T47D (cell line): Measurements from ENCODE around the gene PCED1B.

Experiments used
- DNase-seq, 2 experiments: peaks; one replicate each; pipeline versions ENCODE4 v3.0.0 to v3.0.0-alpha.2; 2011 to 2012; ENCODE audit warnings: low read depth in 1 of 2, low spot score in 1 of 2
- JUND ChIP-seq: IDR thresholded peaks from 2 replicates; pipeline ENCODE4 v1.6.1; 2012; ENCODE audit warnings: low read depth
- in situ Hi-C: cut with HindIII; loops from 2 replicates; pipeline ENCODE4 v1.10.0; 2016; ENCODE audit warnings: low sequenced_read_pairs, low pct_unique_long_range_greater_than_20kb

PCED1B gene

GRCh38 chr12:47121146-47121545 is 41.7 kb downstream of the PCED1B start:
- no peak for DNase-seq
- in situ Hi-C loops = no loop called here
- no peak for TF ChIP-seq JUND

DNA sequence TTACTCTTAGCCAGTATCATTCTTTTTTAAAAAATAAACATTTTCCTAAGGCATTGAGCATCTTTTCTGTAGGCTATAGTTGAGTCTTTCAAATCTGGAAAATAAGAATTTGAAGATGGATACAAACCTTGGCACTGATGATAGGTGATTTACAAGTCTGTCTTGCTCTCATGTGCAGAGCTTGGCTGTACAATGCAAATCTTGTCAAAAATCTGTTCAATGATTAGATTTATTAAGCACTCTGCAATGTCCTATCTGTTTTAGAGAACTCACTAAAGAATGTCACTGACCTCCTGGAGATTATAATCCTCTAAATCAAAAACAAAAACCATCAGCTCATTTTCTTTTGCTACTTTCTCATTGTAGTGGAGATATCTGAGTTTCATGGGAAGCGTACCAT is 43.2 kb downstream of the PCED1B start:
- TF ChIP-seq JUND = no peak
- in situ Hi-C loops = no loop called here
- no peak for DNase-seq

DNA sequence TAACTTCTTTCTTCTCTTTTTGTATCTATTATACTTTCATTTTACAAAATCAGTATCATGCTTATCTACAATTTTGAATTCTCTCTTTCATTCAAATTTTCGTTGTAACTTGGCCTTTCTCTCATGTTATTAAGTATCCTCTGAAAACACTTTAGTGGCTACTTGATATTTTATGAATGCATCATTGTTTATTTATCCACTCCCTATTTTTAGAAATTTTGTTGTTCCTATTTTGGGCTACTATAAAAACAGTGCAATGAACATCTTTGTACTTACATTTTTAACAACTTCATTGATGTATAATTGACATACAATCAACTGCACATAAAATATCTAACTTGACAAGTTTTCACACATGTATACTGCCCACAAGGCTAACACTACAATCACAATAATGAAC is 44.3 kb downstream of the PCED1B start:
- in situ Hi-C loops = no loop called here
- no peak for DNase-seq
- no peak for TF ChIP-seq JUND

DNA sequence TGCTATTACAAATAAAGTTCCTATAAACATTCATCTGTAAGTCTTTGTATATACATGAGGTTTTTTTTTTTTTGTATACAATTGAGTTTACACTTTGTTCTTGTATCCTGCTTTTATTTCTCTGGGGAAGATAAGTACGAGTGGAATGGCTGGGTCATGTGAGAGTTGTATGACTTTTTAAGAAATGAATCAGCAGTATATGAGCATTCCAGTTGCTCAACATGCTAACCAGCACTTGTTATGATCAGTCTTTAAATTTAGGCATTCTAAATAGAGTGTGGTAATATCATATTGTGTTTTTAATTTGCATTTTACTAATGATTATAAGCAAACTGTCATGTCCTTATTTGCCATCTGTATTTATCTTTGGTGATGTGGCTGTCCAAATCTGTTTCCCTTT is 45.0 kb downstream of the PCED1B start:
- in situ Hi-C loops = no loop called here
- no peak for DNase-seq
- TF ChIP-seq JUND = no peak

- DNase-seq = no peak
- in situ Hi-C loops = no loop called here
- no peak for TF ChIP-seq JUND
These were observed 46.8 kb downstream of the PCED1B start for GRCh38 chr12:47126246-47126645.

DNA sequence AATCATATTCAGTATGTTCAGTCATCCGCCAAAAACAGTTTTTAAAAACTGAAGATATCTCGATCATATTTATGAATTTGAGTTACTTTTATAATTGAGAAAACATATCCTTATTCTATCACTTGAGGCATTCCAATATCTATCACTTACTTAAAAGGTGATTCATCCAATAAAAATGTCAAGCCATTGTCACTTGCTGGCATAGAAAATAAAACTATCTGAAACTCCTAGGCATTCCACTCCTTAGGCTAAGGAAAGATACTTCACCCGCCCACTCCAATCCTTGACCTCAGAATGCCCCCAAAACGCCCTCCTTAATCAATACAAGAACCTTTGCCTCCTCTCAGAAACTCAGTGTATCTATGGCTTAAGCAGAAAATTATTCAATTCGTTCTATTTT is 51.6 kb downstream of the PCED1B start:
- no peak for TF ChIP-seq JUND
- in situ Hi-C loops = no loop called here

GRCh38 chr12:47134005-47134404 is 54.6 kb downstream of the PCED1B start:
- DNase-seq = no peak
- no peak for TF ChIP-seq JUND
- in situ Hi-C loops = no loop called here

More for the DNA sequence above, 51.6 kb downstream of the PCED1B start:
- DNase-seq = no peak

- in situ Hi-C loops = no loop called here
- no peak for TF ChIP-seq JUND
These were observed 56.2 kb downstream of the PCED1B start for GRCh38 chr12:47135578-47135977.

GRCh38 chr12:47139000-47139681 is 59.7 kb downstream of the PCED1B start:
- DNase-seq = no peak
- in situ Hi-C loops = no loop called here
- no peak for TF ChIP-seq JUND

More at GRCh38 chr12:47135578-47135977, 56.2 kb downstream of the PCED1B start:
- no peak for DNase-seq

DNA sequence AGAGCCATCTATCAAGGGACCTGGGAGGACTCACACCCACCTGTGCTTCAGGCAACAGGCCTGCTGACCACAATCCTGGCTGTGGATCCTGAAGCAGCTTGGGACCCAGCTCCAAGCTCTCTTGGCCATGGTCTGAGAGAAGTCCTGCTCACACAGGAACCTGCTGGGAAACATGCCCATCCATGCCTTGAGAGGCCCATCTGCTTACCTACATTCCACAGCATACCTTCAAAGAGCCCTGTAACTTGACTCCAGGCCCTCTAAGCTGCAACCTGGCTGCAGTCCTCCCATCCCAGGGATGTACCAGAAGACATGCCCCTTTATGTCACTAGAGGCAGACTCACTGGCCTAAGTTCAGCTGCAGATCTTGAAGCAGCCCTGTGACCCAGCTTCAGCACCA is 62.0 kb downstream of the PCED1B start:
- in situ Hi-C loops = no loop called here
- no peak for TF ChIP-seq JUND
- DNase-seq = peak in 1 of 2 experiments; percentile 37

GRCh38 chr12:47144769-47145168 is 65.3 kb downstream of the PCED1B start:
- DNase-seq = no peak
- TF ChIP-seq JUND = no peak
- in situ Hi-C loops = no loop called here

DNA sequence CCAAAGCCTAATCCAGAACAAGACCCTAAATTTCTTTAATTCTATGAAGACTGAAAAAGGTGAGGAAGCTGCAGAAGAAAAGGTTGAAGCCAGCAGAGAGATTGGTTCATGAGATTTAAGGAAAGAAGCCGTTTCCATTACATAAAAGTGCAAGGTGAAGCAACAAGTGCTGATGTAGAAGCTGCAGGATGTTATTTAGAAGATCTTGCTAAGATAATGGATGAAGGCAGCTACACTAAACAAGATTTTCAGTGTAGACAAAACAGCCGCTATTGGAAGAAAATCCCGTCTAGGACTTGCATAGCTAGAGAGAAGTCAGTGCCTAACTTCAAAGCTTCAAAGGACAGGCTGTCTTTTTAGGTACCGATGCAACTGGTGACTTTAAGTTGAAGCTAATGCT is 65.8 kb downstream of the PCED1B start:
- in situ Hi-C loops = no loop called here
- no peak for TF ChIP-seq JUND
- DNase-seq = no peak

GRCh38 chr12:47147739-47148138 is 68.3 kb downstream of the PCED1B start:
- TF ChIP-seq JUND = no peak
- DNase-seq = no peak
- in situ Hi-C loops = no loop called here

- no peak for TF ChIP-seq JUND
These were observed 69.7 kb downstream of the PCED1B start for GRCh38 chr12:47149146-47149545.

More at GRCh38 chr12:47149146-47149545, 69.7 kb downstream of the PCED1B start:
- in situ Hi-C loops = no loop called here
- no peak for DNase-seq
